Upper lobe of left lung (tissue), 6 donors: ENCODE results near the gene OGA. TPM values are rescaled to one million over a fixed set of nuclear protein-coding genes. Genes with fewer than 3 reads are reported as not detected.

Source experiments
- ATAC-seq, 2 donors: fragments of 200-7000 bp; cut with Tn5 transposase; one replicate each; pipeline ENCODE4 v1.9.1; 2022; ENCODE audit warnings: mild to moderate bottlenecking in 2 of 2, moderate library complexity in 2 of 2; ENCODE audit not compliant: low FRiP score in 2 of 2
- DNase-seq, 2 donors: peaks; one replicate each; pipeline ENCODE4 v3.0.0-alpha.2; 2019 to 2020
- H3K27ac ChIP-seq, 4 donors: fragments of 200-600 bp; sonication (generic); one replicate each; pipeline ENCODE4 v1.5.1; 2016 to 2019
- H3K27me3 ChIP-seq, 4 donors: fragments of 200-600 bp; sonication (generic); one replicate each; pipeline ENCODE4 v1.5.1; 2017 to 2019
- H3K36me3 ChIP-seq, 4 donors: fragments of 200-600 bp; sonication (generic); one replicate each; pipeline ENCODE4 v1.5.1; 2016 to 2019
- H3K4me1 ChIP-seq, 4 donors: fragments of 200-600 bp; sonication (generic); one replicate each; pipeline ENCODE4 v1.5.1; 2018 to 2019
- H3K4me3 ChIP-seq, 4 donors: fragments of 200-600 bp; sonication (generic); one replicate each; pipeline ENCODE4 v1.5.1; 2017 to 2019; ENCODE audit warnings: mild to moderate bottlenecking in 2 of 4, moderate library complexity in 1 of 4
- H3K9me3 ChIP-seq, 4 donors: fragments of 200-600 bp; sonication (generic); one replicate each; pipeline ENCODE4 v1.5.1; 2018 to 2019
- EP300 ChIP-seq, 4 donors: sonication (generic); formaldehyde crosslinking; IDR thresholded peaks; one replicate each; pipeline ENCODE4 v1.5.1; 2017; ENCODE audit warnings: antibody characterized with exemption in 4 of 4, control low read depth in 2 of 4
- POLR2A ChIP-seq, 4 donors: fragments of 450-650 bp; IDR thresholded peaks; one replicate each; pipeline ENCODE4 v1.5.1; 2016 to 2017; ENCODE audit warnings: antibody characterized with exemption in 4 of 4, mild to moderate bottlenecking in 2 of 4
- POLR2AphosphoS5 ChIP-seq, 2 donors: sonication (generic); formaldehyde crosslinking; IDR thresholded peaks; one replicate each; pipeline ENCODE4 v1.5.1; 2017; ENCODE audit warnings: antibody characterized with exemption in 2 of 2
- WGBS, 2 donors: methylation state at CpG; one replicate each; pipeline ENCODE4 v1.1.5; 2017 to 2018; 5-methylcytosine and 5-hydroxymethylcytosine counted together
- total RNA-seq, 6 donors: library from RNA; depleted of rRNA in 4 of 6; stranded (reverse); fragments of >200 nt in 4 of 6; gene quantifications; one replicate each; pipeline versions ENCODE4 v1.1.0 to v1.2.1, GENCODE V29; 2016 to 2021
- TF ChIP-seq, protein P1 (sequence below), 6 experiments: fragments of 450-650 bp in 4 of 6; fragments of 200-600 bp in 2 of 6; sonication (generic) in 2 of 6; IDR thresholded peaks; one replicate each; pipeline ENCODE4 v1.5.1; 2016 to 2019; ENCODE audit warnings: antibody characterized with exemption in 6 of 6
- donor health status: DM: no; HTN: no; CAD: no; lungs with moderate emphysema.
- donor health status: DM: no; HTN: yes; CAD: no; lungs with severe emphysema.

The OGA gene
- total RNA-seq, 6 donors from 2014 or later, result 71.1 to 374 (median 138) TPM

DNA sequence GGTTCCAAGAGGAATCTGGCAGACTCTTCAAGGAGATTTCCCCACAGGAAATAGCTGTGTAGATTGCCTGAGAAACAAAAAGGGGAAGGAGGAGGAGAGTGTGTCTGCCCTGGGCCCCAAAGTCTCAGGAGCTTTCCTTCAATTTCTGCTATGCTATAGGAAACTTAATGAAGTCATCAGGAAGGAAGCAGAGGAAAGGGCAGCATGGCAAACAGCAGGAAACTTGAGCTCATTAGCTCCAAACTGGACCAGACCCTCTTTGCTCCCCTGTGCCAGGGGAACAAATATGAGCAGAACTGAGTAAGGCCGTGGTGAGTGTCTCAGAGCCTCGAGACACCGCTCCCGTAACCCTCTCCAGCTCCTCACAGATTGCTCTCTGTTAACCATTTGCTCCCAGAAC is 30.2 kb upstream of the OGA start:
- H3K9me3 ChIP-seq, result no peaks in the 10 kb centered on the region
- no peaks in the 10 kb centered on the region for H3K27me3 ChIP-seq
- peak overlapping the region in 3 of 4 donors; percentile 26 to 36 (median 36) for H3K27ac ChIP-seq
- TF ChIP-seq POLR2AphosphoS5 (IDR thresholded peaks at IDR 0.05) (no peak), POLR2A (IDR thresholded peaks at IDR 0.05) (no peak), EP300 (IDR thresholded peaks at IDR 0.05) (no peak)
- TF ChIP-seq, protein P1, sequence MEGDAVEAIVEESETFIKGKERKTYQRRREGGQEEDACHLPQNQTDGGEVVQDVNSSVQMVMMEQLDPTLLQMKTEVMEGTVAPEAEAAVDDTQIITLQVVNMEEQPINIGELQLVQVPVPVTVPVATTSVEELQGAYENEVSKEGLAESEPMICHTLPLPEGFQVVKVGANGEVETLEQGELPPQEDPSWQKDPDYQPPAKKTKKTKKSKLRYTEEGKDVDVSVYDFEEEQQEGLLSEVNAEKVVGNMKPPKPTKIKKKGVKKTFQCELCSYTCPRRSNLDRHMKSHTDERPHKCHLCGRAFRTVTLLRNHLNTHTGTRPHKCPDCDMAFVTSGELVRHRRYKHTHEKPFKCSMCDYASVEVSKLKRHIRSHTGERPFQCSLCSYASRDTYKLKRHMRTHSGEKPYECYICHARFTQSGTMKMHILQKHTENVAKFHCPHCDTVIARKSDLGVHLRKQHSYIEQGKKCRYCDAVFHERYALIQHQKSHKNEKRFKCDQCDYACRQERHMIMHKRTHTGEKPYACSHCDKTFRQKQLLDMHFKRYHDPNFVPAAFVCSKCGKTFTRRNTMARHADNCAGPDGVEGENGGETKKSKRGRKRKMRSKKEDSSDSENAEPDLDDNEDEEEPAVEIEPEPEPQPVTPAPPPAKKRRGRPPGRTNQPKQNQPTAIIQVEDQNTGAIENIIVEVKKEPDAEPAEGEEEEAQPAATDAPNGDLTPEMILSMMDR (IDR thresholded peaks at IDR 0.05), result no peak
- DNase-seq (no peak), ATAC-seq (peak in 1 of 2 donors; percentile 40)
- peaks cover 13 to 37% (median 21%) of the 10 kb centered on the region in 4 donors for H3K4me1 ChIP-seq
- H3K4me3 ChIP-seq, result no peak overlapping the region
- 23 to 48% methylated on average over 4 of the region's 4 CpGs for WGBS, 2 donors
- H3K36me3 ChIP-seq, result peaks cover 0 to 31% (median 16%) of the 10 kb centered on the region in 4 donors

DNA sequence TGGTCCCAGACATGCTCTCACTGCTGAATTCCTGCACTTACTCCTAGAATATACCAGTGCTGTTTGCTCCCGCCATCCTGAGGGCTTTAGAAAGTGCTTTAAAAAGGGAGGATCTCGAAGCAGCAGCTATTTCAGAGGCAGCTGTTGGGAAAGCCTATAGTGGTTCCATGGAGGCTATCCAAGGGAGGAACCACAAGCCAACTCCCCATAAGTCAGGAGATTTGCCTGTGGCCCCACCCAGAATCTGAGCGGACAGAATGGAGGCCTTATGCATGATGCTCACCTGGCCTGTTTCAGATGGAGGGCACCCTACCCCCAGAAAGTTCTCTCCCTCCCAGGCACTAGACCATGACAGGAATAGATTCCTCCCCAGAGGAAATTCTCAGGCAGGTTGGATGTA is 27.6 kb upstream of the OGA start:
- WGBS, 2 donors, result 67 to 91% methylated on average over 1 to 3 of the region's 3 CpGs
- Histone ChIP-seq H3K36me3 (peaks cover 0 to 31% (median 16%) of the 10 kb centered on the region in 4 donors), H3K27me3 (no peaks in the 10 kb centered on the region), H3K4me3 (no peak overlapping the region), H3K27ac (no peak overlapping the region), H3K9me3 (no peaks in the 10 kb centered on the region), H3K4me1 (peaks cover 19 to 47% (median 32%) of the 10 kb centered on the region in 4 donors)
- ATAC-seq, result no peak
- no peak for TF ChIP-seq EP300 (IDR thresholded peaks at IDR 0.05)
- TF ChIP-seq POLR2A (IDR thresholded peaks at IDR 0.05), result no peak
- TF ChIP-seq POLR2AphosphoS5 (IDR thresholded peaks at IDR 0.05), result no peak
- TF ChIP-seq, protein P1 (IDR thresholded peaks at IDR 0.05), result no peak
- no peak for DNase-seq

DNA sequence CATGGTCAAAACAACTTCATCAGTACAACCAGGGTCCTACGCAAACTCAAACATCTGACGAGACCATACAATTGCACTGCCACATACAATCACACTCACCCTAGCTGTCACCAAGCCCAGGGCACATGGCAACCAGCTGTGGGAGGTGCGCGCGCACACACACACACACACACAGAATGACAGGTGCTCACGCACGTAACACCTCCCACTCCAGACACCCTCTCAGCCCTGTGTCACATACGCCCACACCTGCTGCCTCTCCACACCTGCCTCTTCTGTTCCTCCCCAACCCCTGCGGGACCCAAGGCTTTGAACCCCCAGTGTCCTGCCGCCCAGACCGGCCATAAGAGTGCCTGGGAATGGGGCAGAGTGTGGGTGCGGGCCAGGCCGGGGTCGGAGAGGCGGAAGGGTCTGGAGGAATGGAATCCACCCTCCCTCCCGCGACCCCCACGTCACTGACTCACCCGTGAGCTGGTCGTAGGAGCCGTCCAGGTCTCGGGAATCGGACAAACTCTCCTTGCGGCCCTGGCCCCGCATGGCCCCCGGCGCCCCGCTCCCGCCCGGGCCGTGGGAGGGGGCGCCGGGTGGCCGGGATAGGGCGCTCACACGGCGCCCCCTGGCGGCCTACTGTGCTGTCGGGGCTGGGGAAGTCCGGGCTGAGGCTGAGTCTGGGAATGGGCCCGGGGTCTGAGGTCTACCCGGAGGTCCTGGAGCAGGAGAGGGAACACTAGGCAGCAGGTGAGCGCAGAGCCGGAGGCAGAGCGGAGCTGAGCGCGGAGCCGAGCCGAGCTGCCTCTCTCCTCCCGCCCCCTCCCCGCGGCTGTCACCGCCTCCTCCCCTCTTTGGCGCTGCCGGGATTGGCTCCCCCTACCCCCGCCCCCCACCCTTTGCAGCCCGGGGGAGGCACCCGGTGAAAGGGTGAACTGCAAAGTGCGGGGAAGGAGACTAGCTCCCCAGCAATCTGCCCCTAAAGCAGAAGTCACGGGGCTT is 25.1 kb upstream of the OGA start, which contains the start of gene KCNIP2:
KCNIP2 (minus strand) TSS at position 769 of the 990 bp plus-strand sequence; CDS start at position 537, 232 bp downstream.
- Histone ChIP-seq H3K27me3 (no peaks in the 10 kb centered on the region), H3K4me3 (peak within 1 kb of the TSS in 3 of 4 donors; percentile 19 to 40 (median 33)), H3K36me3 (peaks cover 0 to 24% (median 13%) of the 10 kb centered on the region in 4 donors), H3K4me1 (peaks cover 17 to 47% (median 40%) of the 10 kb centered on the region in 4 donors), H3K9me3 (no peaks in the 10 kb centered on the region), H3K27ac (no peak within 1 kb of the TSS)
- WGBS, 2 donors, result 42 to 91% methylated on average over 9 to 40 of the region's 60 CpGs
- ATAC-seq, result peak in 1 of 2 donors; percentile 20
- TF ChIP-seq, protein P1 (IDR thresholded peaks at IDR 0.05), result peak; percentile 43 to 61 (median 53)
- TF ChIP-seq POLR2AphosphoS5 (IDR thresholded peaks at IDR 0.05), result no peak
- peak; percentile 40 to 87 for DNase-seq

DNA sequence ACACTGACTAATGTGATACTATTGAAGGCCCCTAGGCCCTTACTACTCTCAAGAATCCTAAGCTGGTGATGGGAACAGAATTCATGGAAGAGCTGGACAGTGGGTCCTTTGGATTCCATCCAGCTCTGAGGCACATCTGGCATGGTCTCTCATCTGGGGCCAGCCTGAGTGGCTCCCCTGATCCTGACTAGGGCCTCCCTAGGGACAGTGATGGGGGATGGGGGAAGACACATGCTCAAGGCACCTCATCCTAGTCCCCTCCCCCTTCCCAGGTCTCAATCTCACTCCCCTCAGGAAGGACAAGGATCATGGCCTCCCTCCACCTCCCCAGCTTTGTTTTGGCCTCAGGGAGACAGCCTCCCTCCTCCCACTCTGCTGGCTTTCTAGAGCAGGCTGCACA is 23.6 kb upstream of the OGA start:
- Histone ChIP-seq H3K27me3 (no peaks in the 10 kb centered on the region), H3K27ac (no peak overlapping the region), H3K9me3 (no peaks in the 10 kb centered on the region), H3K36me3 (peaks cover 0 to 18% (median 9%) of the 10 kb centered on the region in 4 donors), H3K4me1 (peaks cover 17 to 39% (median 36%) of the 10 kb centered on the region in 4 donors), H3K4me3 (no peak overlapping the region)
- no peak for ATAC-seq
- DNase-seq, result no peak
- TF ChIP-seq EP300 (IDR thresholded peaks at IDR 0.05) (no peak), POLR2AphosphoS5 (IDR thresholded peaks at IDR 0.05) (no peak), POLR2A (IDR thresholded peaks at IDR 0.05) (no peak)
- TF ChIP-seq, protein P1 (IDR thresholded peaks at IDR 0.05), result no peak
